GM10248 (cell line): ENCODE measurements around the gene BIVM.

Experiments used
- CTCF ChIA-PET: fragments of 300-600 bp; sonication (Branson Sonifier 250); formaldehyde crosslinking; extraction: SDS; loops from one replicate; lab custom pipeline; 2021; ENCODE audit warnings: antibody characterized with exemption; lab: Yijun Ruan, JAX
- POLR2A ChIA-PET: fragments of 350-650 bp; sonication (Branson Sonifier 250); formaldehyde crosslinking; extraction: SDS; loops from one replicate; lab custom pipeline; 2020; ENCODE audit warnings: antibody characterized with exemption; lab: Yijun Ruan, JAX
- DNase-seq: peaks from one replicate; pipeline ENCODE4 v3.0.0; 2012; ENCODE audit errors: extremely low spot score
- TF ChIP-seq, protein P1 (sequence below): IDR thresholded peaks from 2 replicates; pipeline ENCODE4 v1.5.1; 2012; ENCODE audit warnings: mild to moderate bottlenecking, low read depth; ENCODE audit errors: extremely low read depth, missing control alignments, control extremely low read depth

The BIVM gene

DNA sequence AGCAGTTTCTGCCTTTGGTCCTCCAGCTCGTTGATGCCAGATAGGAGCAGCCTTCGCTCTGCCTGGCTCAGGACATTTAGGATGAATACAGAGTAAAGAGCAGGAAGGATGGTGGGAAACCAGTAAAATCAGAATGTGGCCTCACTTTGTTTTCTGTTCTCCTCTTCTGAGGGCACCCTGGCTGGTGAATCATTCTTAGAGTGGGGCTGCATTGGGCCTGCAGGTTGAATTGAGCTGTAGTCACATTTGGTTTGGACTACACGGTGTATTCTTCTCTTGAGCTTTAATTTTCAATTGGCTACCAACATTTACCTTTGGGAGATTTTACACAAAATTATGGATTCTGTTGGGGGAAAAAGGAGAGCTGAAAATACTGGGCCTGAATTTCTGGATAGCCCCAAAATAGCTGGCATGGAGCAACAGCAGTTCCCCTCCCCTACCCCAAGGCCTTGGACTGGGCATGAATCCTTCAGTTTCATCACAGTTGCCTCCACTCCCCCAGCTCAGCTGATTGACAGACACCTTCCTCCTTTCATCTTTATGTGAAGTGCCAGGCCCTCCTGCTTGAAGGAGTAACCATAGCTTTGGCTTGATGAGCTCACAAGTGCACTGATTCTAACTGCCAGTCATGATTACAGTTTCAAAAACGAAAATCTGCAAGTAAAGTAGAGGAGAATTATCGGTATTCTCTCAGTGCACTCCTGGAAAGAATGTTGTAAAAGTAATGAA is 71.2 kb downstream of the BIVM start:
- TF ChIP-seq, protein P1, sequence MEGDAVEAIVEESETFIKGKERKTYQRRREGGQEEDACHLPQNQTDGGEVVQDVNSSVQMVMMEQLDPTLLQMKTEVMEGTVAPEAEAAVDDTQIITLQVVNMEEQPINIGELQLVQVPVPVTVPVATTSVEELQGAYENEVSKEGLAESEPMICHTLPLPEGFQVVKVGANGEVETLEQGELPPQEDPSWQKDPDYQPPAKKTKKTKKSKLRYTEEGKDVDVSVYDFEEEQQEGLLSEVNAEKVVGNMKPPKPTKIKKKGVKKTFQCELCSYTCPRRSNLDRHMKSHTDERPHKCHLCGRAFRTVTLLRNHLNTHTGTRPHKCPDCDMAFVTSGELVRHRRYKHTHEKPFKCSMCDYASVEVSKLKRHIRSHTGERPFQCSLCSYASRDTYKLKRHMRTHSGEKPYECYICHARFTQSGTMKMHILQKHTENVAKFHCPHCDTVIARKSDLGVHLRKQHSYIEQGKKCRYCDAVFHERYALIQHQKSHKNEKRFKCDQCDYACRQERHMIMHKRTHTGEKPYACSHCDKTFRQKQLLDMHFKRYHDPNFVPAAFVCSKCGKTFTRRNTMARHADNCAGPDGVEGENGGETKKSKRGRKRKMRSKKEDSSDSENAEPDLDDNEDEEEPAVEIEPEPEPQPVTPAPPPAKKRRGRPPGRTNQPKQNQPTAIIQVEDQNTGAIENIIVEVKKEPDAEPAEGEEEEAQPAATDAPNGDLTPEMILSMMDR = no peak
- ChIA-PET POLR2A (no interaction called here), CTCF (interaction anchor here (0.6 to 2.2 kb wide), 53 partner anchors 8 to 456 kb away, joined by 3 to 25 read pairs (median 4); partner anchors contain the start of gene ERCC5)
- no peak for DNase-seq

DNA sequence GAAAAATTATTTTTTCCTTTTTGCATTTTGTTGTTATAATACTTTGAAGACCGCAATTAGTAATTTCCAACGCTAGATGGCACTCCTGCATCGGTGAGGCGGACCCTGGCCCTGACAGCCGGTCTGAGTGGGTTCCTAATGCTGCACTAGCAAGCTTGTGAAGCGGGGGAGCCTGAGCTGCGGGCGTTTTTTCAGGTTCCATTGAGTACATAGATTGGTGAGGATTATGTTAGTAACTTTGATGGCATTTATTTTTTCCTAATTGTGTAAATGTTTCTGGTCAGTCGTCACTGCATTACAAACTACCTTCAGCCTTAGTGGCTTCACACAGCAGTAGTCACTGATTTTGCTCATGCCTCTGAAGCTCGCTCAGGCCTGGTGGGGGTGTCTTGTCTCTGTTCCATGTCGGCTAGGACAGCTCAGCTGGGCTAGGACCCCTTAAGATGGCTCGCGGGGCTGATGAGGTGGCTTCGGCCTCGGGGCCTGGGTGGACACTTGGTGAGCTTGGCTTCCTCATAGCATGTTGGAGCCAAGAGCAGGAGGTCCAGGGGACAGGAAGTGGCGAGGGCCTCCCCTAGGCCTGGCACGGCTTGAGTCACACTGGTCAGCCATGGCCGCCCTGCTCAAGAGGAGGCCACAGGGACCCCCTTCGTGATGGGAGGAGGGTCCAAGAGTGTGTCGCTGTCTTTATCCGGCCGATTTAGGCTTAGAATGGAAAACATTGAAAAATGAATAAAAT is 71.9 kb downstream of the BIVM start:
- ChIA-PET POLR2A (no interaction called here), CTCF (interaction anchor here (0.6 to 2.2 kb wide), 52 partner anchors 8 to 457 kb away, joined by 3 to 25 read pairs (median 4); partner anchors contain the start of gene ERCC5)
- peak; percentile 73 for DNase-seq
- TF ChIP-seq, protein P1 = peak; percentile 72

DNA sequence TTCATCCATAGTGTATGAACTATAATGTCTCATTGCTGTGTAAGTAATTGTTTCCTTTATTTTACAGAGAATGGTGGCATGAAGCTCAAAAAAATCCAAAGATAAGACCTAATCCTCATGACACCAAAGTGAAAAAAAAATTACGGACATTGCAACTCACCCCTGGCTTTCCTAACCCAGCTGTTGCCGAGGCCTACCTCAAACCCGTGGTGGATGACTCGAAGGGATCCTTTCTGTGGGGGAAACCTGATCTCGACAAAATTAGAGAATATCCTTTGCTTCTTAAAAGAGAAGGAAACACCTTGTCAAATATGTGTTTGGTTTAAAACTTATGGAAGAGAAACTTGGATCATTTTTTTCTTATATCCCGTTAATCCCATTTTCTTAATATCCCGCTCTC is 73.2 kb downstream of the BIVM start:
- CTCF ChIA-PET = interaction anchor here (1.7 kb wide), 1 partner anchor 85 kb away, joined by 5 read pairs; no protein-coding TSS in a partner anchor
- POLR2A ChIA-PET = no interaction called here
- DNase-seq = no peak
- TF ChIP-seq, protein P1 = no peak

DNA sequence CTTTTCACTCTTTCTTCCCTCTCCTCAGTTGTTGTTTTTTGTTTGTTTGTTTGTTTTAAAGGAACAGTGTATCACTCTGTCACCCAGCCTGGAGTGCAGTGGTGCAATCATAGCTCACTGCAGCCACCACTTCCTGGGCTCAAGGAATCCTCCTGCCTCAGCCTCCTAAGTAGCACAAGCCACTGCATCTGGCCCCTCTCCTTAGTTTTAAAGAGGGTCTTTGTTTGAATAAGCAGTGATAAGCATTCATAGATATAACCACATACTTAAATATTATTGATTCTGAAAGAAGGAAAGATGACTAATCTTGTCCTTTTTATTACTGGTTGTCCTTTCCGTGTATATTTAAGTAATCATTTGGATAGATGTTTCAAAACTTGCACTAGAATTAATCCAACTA is 73.6 kb downstream of the BIVM start:
- no peak for DNase-seq
- CTCF ChIA-PET = no interaction called here
- TF ChIP-seq, protein P1 = no peak
- POLR2A ChIA-PET = no interaction called here

DNA sequence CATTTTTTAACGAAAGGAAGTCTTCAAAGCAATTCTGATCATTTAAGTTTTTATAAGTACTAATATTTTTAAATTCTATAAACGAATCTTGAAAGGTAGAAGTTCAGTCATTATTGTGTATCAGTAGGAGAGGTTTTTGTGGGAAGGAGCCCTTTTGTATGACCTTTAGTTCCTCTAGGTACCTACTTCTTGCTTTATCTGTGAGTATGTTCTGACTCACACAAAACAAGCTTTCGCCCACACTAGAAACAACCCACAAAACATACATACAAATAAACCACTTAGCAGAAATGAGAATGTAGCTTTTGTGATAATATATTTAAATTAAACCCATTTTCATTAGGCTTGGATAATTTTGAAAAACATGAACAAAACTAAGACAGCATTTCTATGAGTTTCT is 74.7 kb downstream of the BIVM start:
- POLR2A ChIA-PET = no interaction called here
- DNase-seq = peak; percentile 37
- CTCF ChIA-PET = interaction anchor here (0.8 to 1.1 kb wide), 2 partner anchors 12 to 294 kb away, joined by 3 read pairs; no protein-coding TSS in a partner anchor
- TF ChIP-seq, protein P1 = no peak

DNA sequence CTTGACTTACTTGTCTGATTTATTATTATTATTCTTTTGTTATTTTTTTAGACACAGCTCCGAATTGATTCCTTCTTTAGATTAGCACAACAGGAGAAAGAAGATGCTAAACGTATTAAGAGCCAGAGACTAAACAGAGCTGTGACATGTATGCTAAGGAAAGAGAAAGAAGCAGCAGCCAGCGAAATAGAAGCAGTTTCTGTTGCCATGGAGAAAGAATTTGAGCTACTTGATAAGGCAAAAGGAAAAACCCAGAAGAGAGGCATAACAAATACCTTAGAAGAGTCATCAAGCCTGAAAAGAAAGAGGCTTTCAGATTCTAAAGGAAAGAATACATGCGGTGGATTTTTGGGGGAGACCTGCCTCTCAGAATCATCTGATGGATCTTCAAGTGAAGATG is 76.3 kb downstream of the BIVM start:
- POLR2A ChIA-PET = no interaction called here
- CTCF ChIA-PET = interaction anchor here (1.2 to 1.6 kb wide), 3 partner anchors 40 to 265 kb away, joined by 3 to 5 read pairs (median 3); no protein-coding TSS in a partner anchor
- DNase-seq = no peak
- TF ChIP-seq, protein P1 = no peak
